Astrocyte (in vitro differentiated cells and primary cell): ENCODE data around the gene NAV2. TPM values are rescaled to one million over a fixed set of nuclear protein-coding genes. Genes with fewer than 3 reads are reported as not detected.

Experiments
- DNase-seq: peaks from one replicate; pipeline ENCODE4 v3.0.0-alpha.2; 2010; ENCODE audit warnings: low read depth
- FAIRE-seq: peaks from 2 replicates; lab custom pipeline; 2011; peaks lifted over from hg19 to GRCh38; lab: Jason Lieb, UNC
- H2AFZ ChIP-seq: 2 replicates; pipeline ENCODE4 v1.6.0; 2012; ENCODE audit warnings: low read depth, low read length, inconsistent platforms
- H3K27ac ChIP-seq: 2 replicates; pipeline ENCODE4 v1.5.1; 2011; ENCODE audit warnings: low read depth, low read length, inconsistent platforms
- H3K27me3 ChIP-seq: 2 replicates; pipeline ENCODE4 v1.6.0; 2011; ENCODE audit warnings: low read length, inconsistent platforms; ENCODE audit not compliant: insufficient read depth
- H3K36me3 ChIP-seq: 2 replicates; pipeline ENCODE4 v1.5.1; 2011; ENCODE audit warnings: low read length, inconsistent platforms; ENCODE audit not compliant: insufficient read depth
- H3K4me1 ChIP-seq: 2 replicates; pipeline ENCODE4 v1.5.1; 2011; ENCODE audit warnings: low read length, inconsistent platforms; ENCODE audit not compliant: insufficient read depth
- H3K4me2 ChIP-seq: 2 replicates; pipeline ENCODE4 v1.6.0; 2012; ENCODE audit warnings: low read length, inconsistent platforms
- H3K4me3 ChIP-seq: 2 replicates; pipeline ENCODE4 v1.5.1; 2011; ENCODE audit warnings: low read depth, mild to moderate bottlenecking, low read length, inconsistent platforms; ENCODE audit not compliant: insufficient read depth
- H3K79me2 ChIP-seq: 2 replicates; pipeline ENCODE4 v1.6.0; 2012; ENCODE audit warnings: mild to moderate bottlenecking, low read length, inconsistent platforms; ENCODE audit not compliant: insufficient read depth
- H3K9ac ChIP-seq: 2 replicates; pipeline ENCODE4 v1.6.0; 2012; ENCODE audit warnings: mild to moderate bottlenecking, low read length, inconsistent platforms
- H3K9me3 ChIP-seq: 2 replicates; pipeline ENCODE4 v1.5.1; 2012; ENCODE audit warnings: low read depth, mild to moderate bottlenecking, low read length, inconsistent platforms; ENCODE audit not compliant: insufficient read depth
- H4K20me1 ChIP-seq: 2 replicates; pipeline ENCODE4 v1.6.0; 2012; ENCODE audit warnings: low read length, inconsistent platforms; ENCODE audit not compliant: insufficient read depth
- H3K27ac Mint-ChIP-seq: one replicate; pipeline ENCODE4 v1.8.0; 2021; ENCODE audit warnings: mild to moderate bottlenecking, mixed read lengths; ENCODE audit not compliant: unreplicated experiment
- H3K27me3 Mint-ChIP-seq: one replicate; pipeline ENCODE4 v1.8.0; 2021; ENCODE audit warnings: low read depth, mixed read lengths; ENCODE audit not compliant: unreplicated experiment
- H3K36me3 Mint-ChIP-seq: one replicate; pipeline ENCODE4 v1.8.0; 2021; ENCODE audit warnings: low read depth, mixed read lengths; ENCODE audit not compliant: unreplicated experiment
- H3K4me1 Mint-ChIP-seq: one replicate; pipeline ENCODE4 v1.8.0; 2021; ENCODE audit warnings: low read depth, mixed read lengths; ENCODE audit not compliant: unreplicated experiment
- H3K4me3 Mint-ChIP-seq: one replicate; pipeline ENCODE4 v1.8.0; 2021; ENCODE audit warnings: mild to moderate bottlenecking, moderate library complexity, mixed read lengths; ENCODE audit not compliant: unreplicated experiment
- H3K9me3 Mint-ChIP-seq: one replicate; pipeline ENCODE4 v1.8.0; 2021; ENCODE audit warnings: mild to moderate bottlenecking, mixed read lengths; ENCODE audit not compliant: unreplicated experiment
- EZH2 ChIP-seq: IDR thresholded peaks from 2 replicates; pipeline ENCODE4 v1.6.1; 2012; ENCODE audit warnings: mild to moderate bottlenecking, low read length, inconsistent platforms; ENCODE audit not compliant: insufficient read depth
- total RNA-seq: library from RNA; stranded (reverse); gene quantifications from 2 replicates; pipeline ENCODE4 v1.2.1, GENCODE V29; 2021
- TF ChIP-seq, protein P1 (sequence below): IDR thresholded peaks from 2 replicates; pipeline ENCODE4 v1.5.1; 2011; ENCODE audit warnings: low read depth, mild to moderate bottlenecking, inconsistent platforms, low read length, moderate library complexity; ENCODE audit not compliant: insufficient read depth

Gene NAV2
- total RNA-seq, 1 donor from 2014 or later: 20.6 TPM

DNA sequence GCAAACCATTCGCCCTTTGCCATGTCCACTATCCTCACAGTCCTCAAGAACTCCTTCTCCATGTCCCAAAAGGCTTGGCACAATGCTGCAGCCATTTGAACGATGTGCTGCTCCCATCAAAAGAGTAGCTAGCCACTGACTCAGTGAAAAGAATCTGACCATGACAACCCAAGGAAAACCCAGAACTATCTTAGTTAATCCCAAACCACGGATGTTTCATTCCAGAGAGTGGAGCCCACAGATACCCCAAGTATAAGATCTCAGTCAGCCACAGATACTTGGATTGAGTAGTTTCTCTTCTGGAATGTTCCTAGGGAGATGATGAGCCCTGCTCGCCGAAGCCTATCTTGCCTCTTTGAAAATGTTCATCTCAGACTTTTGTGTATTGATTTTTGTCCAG lies 176.9 kb downstream of the NAV2 start:
- no peaks in the 10 kb centered on the region for H3K27me3 Mint-ChIP-seq
- TF ChIP-seq EZH2: no peak
- TF ChIP-seq, protein P1, sequence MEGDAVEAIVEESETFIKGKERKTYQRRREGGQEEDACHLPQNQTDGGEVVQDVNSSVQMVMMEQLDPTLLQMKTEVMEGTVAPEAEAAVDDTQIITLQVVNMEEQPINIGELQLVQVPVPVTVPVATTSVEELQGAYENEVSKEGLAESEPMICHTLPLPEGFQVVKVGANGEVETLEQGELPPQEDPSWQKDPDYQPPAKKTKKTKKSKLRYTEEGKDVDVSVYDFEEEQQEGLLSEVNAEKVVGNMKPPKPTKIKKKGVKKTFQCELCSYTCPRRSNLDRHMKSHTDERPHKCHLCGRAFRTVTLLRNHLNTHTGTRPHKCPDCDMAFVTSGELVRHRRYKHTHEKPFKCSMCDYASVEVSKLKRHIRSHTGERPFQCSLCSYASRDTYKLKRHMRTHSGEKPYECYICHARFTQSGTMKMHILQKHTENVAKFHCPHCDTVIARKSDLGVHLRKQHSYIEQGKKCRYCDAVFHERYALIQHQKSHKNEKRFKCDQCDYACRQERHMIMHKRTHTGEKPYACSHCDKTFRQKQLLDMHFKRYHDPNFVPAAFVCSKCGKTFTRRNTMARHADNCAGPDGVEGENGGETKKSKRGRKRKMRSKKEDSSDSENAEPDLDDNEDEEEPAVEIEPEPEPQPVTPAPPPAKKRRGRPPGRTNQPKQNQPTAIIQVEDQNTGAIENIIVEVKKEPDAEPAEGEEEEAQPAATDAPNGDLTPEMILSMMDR: no peak
- no peaks in the 10 kb centered on the region for H3K9me3 Mint-ChIP-seq
- no peaks in the 10 kb centered on the region for H4K20me1 ChIP-seq
- no peak overlapping the region for H3K4me3 Mint-ChIP-seq
- no peaks in the 10 kb centered on the region for H3K36me3 ChIP-seq
- H3K4me1 ChIP-seq: peaks cover 35% of the 10 kb centered on the region
- no peaks in the 10 kb centered on the region for H3K36me3 Mint-ChIP-seq
- no peak overlapping the region for H2AFZ ChIP-seq
- H3K4me1 Mint-ChIP-seq: peaks cover 34% of the 10 kb centered on the region
- peak overlapping the region; percentile 22 for H3K9ac ChIP-seq
- H3K4me3 ChIP-seq: no peak overlapping the region
- H3K27me3 ChIP-seq: no peaks in the 10 kb centered on the region
- H3K27ac ChIP-seq: peak overlapping the region; percentile 62
- H3K79me2 ChIP-seq: no peaks in the 10 kb centered on the region
- peak; percentile 64 for DNase-seq
- FAIRE-seq: no peak
- H3K27ac Mint-ChIP-seq: peak overlapping the region; percentile 84
- no peaks in the 10 kb centered on the region for H3K9me3 ChIP-seq
- peak overlapping the region; percentile 64 for H3K4me2 ChIP-seq

DNA sequence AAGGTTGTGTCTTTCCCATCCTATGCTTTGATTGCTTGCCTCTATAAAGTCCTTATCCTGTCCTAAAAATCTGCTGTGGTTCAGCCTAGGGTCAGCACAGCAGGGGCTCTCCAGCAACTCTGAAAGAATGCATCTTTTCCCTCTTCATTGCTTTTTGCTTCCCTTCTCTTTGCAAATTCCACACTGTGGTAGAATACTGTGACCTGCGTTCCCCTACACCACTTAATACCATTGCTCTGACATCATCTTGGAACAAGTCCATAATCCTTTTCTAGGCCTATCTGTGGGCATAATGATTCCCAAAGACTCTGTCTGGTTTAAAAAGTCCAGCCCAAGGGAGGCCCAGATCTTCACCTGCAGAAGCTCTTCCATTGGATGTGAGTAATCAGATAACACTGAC lies 177.7 kb downstream of the NAV2 start:
- Histone ChIP-seq H3K4me2 (peak overlapping the region; percentile 64), H3K4me3 (no peak overlapping the region), H4K20me1 (no peaks in the 10 kb centered on the region), H3K27ac (peak overlapping the region; percentile 79), H2AFZ (no peak overlapping the region), H3K27me3 (no peaks in the 10 kb centered on the region), H3K36me3 (no peaks in the 10 kb centered on the region), H3K9ac (peak overlapping the region; percentile 30), H3K9me3 (no peaks in the 10 kb centered on the region), H3K4me1 (peaks cover 35% of the 10 kb centered on the region), H3K79me2 (no peaks in the 10 kb centered on the region)
- H3K4me3 Mint-ChIP-seq: no peak overlapping the region
- no peaks in the 10 kb centered on the region for H3K36me3 Mint-ChIP-seq
- FAIRE-seq (peak; percentile 93), DNase-seq (peak; percentile 92)
- H3K4me1 Mint-ChIP-seq: peaks cover 34% of the 10 kb centered on the region
- no peak for TF ChIP-seq EZH2
- TF ChIP-seq, protein P1: no peak
- H3K27ac Mint-ChIP-seq: peak overlapping the region; percentile 79
- no peaks in the 10 kb centered on the region for H3K27me3 Mint-ChIP-seq
- H3K9me3 Mint-ChIP-seq: no peaks in the 10 kb centered on the region

DNA sequence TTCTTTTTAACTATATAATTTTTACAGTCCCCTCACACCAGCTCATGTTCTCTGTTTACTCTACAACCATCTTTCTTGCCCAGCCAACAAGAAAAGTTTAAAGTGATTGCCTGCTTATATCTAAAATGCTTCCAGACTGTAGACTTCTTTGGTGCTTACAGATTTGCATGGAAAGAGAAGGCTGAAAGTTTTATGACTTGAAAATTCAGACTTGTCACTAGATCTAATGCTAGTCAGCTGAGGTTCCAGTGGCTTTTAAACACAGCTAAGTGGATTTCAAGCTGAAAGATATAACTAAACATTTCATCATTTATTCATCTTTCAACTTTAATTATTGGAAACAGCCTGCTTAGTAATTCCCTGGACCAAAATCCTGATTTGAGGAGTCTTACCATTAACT lies 178.4 kb downstream of the NAV2 start:
- no peaks in the 10 kb centered on the region for H3K9me3 Mint-ChIP-seq
- H3K27me3 Mint-ChIP-seq: no peaks in the 10 kb centered on the region
- peaks cover 35% of the 10 kb centered on the region for H3K4me1 ChIP-seq
- no peak overlapping the region for H3K4me3 ChIP-seq
- FAIRE-seq (peak; percentile 13), DNase-seq (no peak)
- H3K4me3 Mint-ChIP-seq: no peak overlapping the region
- no peaks in the 10 kb centered on the region for H3K36me3 ChIP-seq
- peak overlapping the region; percentile 64 for H3K4me2 ChIP-seq
- no peaks in the 10 kb centered on the region for H4K20me1 ChIP-seq
- H3K4me1 Mint-ChIP-seq: peaks cover 34% of the 10 kb centered on the region
- H3K79me2 ChIP-seq: no peaks in the 10 kb centered on the region
- H3K27ac Mint-ChIP-seq: peak overlapping the region; percentile 79
- H3K27me3 ChIP-seq: no peaks in the 10 kb centered on the region
- peak overlapping the region; percentile 79 for H3K27ac ChIP-seq
- TF ChIP-seq, protein P1: no peak
- no peak for TF ChIP-seq EZH2
- H3K36me3 Mint-ChIP-seq: no peaks in the 10 kb centered on the region
- H3K9me3 ChIP-seq: no peaks in the 10 kb centered on the region
- no peak overlapping the region for H2AFZ ChIP-seq
- H3K9ac ChIP-seq: peak overlapping the region; percentile 30
